ENCODE results near the gene TRAF4.
"Not testable (repeated sequence)": the region's sequence is repeated elsewhere in the genome, so short reads cannot be mapped to it uniquely, and the experiment has no call there.

TRAF4 gene

DNA sequence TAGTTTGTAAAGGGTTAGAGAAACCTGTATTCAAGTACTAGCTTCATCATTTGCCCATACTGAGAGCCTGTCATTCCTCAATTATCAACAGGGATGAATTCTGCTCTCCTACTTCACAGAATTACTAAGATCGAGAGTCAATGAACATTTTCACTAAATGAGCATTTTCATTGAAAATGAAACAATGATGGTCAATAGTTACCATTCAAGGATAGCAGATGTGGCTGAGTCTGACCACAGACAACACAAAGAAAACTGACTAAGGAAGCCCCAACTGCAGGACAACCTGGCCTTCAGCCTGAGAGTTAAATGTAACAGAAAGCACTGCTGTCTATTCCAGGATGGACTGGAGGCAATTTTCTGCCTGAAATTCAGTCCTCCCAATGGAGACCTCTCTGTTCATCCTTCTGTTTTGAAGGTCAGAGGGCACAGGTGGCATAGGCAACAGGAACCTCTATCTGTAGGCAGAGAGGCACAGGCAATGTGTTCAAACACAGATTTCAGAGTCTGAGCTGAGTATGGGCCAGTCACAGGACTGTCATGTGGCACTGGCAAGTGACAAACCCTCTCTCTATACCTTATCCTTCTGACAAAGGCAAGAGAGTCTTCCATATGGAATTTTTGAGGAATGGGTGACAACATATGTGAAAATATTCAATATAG is 19.5 kb downstream of the TRAF4 start:
- no peak for DNase-seq (ENCODE audit: low read depth)
- no peak overlapping the region for H3K4me3 ChIP-seq (ENCODE audit: low read length)
- TF ChIP-seq, protein P1, sequence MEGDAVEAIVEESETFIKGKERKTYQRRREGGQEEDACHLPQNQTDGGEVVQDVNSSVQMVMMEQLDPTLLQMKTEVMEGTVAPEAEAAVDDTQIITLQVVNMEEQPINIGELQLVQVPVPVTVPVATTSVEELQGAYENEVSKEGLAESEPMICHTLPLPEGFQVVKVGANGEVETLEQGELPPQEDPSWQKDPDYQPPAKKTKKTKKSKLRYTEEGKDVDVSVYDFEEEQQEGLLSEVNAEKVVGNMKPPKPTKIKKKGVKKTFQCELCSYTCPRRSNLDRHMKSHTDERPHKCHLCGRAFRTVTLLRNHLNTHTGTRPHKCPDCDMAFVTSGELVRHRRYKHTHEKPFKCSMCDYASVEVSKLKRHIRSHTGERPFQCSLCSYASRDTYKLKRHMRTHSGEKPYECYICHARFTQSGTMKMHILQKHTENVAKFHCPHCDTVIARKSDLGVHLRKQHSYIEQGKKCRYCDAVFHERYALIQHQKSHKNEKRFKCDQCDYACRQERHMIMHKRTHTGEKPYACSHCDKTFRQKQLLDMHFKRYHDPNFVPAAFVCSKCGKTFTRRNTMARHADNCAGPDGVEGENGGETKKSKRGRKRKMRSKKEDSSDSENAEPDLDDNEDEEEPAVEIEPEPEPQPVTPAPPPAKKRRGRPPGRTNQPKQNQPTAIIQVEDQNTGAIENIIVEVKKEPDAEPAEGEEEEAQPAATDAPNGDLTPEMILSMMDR (IDR thresholded peaks at IDR 0.05; ENCODE audit: insufficient read depth, low read depth, low read length, missing control alignments): no peak

DNA sequence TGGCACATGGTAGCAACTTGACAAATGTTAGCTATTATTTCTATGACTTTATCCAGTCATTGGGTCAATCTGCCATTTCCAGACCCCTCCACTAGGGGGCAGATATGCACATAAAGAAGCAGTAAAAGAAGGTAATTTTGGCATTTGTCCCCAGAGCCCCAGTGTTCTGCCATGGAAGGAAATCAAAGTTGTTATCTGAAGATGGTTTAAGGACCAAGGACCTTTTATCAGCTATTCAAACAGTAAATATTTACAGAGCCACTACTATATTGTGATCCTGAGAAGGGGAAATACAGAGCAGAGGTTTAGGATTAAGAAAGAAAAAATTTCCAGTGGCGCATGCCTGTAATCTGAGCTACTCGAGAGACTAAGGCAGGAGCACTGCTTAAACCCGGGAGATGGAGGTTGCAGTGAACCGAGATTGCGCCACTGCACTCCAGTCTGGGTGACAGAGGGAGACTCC is 20.0 kb downstream of the TRAF4 start:
- TF ChIP-seq, protein P1 (IDR thresholded peaks at IDR 0.05; ENCODE audit: insufficient read depth, low read depth, low read length, missing control alignments): peak; percentile 88
- DNase-seq (ENCODE audit: low read depth): peak; percentile 72
- H3K4me3 ChIP-seq (ENCODE audit: low read length): no peak overlapping the region

DNA sequence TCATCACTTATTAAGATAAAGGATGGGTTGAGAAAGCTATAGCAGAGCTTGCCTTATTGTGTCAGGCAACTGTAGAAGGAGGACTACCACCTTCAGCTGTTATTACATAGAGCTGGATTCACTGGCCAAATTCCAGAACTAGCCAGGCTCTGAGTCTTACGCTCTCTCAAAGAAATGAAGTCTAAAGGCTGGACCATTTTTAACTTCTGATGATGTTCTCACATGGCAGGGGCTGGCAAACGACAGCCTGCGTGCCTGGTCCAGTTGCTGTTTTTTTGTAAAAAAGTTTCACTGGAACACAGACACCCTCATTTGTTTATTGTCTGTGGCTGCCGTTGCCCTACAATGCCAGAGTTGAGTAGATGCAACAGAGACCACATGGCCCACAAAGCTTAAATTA is 21.2 kb downstream of the TRAF4 start:
- no peak for DNase-seq (ENCODE audit: low read depth)
- H3K4me3 ChIP-seq (ENCODE audit: low read length): no peak overlapping the region
- TF ChIP-seq, protein P1 (IDR thresholded peaks at IDR 0.05; ENCODE audit: insufficient read depth, low read depth, low read length, missing control alignments): no peak

DNA sequence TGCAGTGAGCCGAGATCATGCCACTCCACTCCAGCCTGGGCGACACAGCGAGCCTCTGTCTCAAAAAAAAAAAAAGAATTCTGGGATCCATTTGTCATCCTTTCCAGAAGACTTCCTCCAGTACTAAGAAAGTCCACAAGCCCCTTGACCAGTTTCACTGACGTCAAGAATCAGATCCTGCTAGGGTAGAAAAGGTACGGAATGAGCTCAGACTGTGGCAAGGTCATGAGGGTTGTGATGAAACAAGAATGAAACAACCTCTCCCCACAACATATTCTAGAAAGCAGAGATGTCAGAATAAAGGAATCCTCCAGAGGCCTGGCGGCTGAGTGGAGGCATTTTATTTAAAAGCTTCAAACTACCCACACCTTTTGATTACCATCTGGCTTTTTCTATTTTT is 29.9 kb downstream of the TRAF4 start:
- H3K4me3 ChIP-seq (ENCODE audit: low read length): no peak overlapping the region
- no peak for DNase-seq (ENCODE audit: low read depth)
- TF ChIP-seq, protein P1 (IDR thresholded peaks at IDR 0.05; ENCODE audit: insufficient read depth, low read depth, low read length, missing control alignments): no peak

DNA sequence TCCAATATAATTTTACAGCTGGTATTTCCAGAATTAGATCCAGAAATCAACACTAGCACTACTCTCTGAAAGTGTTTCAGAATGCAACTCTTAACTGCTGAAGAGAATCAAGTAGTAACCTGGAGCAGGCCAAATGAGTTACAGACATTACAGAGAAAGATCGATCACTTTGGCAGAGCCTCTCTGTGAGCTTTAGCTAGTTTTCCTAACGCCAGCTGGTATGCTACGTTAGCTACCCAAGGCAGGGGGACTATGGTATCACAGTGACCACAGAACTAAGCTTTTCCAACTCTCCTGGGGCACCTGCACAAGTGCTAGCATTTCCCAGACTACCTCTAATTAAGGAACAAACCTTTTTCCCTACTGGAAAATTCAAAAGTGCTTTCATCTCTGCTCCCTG is 30.4 kb downstream of the TRAF4 start:
- no peak for DNase-seq (ENCODE audit: low read depth)
- TF ChIP-seq, protein P1 (IDR thresholded peaks at IDR 0.05; ENCODE audit: insufficient read depth, low read depth, low read length, missing control alignments): no peak
- H3K4me3 ChIP-seq (ENCODE audit: low read length): no peak overlapping the region

DNA sequence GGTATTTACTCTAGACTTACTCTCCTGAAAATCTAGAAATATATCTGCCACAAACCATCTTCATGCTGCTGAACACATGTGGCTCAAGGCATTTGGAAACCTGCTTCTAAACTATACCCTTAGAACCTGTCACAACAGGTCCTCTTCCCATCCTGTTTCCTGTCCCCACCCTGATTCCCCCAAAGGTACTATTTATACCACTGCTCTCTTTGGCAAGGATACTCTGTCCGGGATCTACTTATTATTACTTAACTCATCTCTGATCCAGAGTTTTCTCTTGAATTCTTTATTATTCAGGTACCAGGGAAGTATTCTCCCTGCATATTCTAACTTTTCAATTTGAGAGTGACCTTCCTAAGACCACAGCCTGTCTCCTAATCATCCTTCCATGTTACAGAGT is 33.4 kb downstream of the TRAF4 start:
- TF ChIP-seq, protein P1 (IDR thresholded peaks at IDR 0.05; ENCODE audit: insufficient read depth, low read depth, low read length, missing control alignments): no peak
- no peak overlapping the region for H3K4me3 ChIP-seq (ENCODE audit: low read length)

DNA sequence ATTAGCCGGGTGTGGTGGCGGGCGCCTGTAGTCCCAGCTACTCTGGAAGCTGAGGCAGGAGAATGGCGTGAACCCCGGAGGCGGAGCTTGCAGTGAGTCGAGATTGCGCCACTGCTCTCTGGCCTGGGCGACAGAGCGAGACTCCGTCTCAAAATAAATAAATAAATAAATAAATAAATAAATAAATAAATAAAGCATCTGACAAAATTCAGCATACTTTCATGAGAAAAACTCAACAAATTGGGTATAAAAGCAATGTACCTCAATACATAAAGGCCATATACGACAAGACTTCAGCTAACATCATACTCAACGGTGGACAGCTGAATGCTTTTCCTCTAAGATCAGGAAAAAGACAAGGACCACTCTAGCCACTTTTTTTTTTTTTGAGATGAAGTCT is 35.8 kb downstream of the TRAF4 start:
- not testable (repeated sequence) for DNase-seq (ENCODE audit: low read depth); H3K4me3 ChIP-seq (ENCODE audit: low read length)

More for the DNA sequence above, 33.4 kb downstream of the TRAF4 start:
- DNase-seq (ENCODE audit: low read depth): peak; percentile 72

Data from epithelial cell of esophagus (primary cell).